HG02798 (cell line): ENCODE results near the gene ZNF202.
"Not testable (repeated sequence)": the region's sequence is repeated elsewhere in the genome, so short reads cannot be mapped to it uniquely, and the experiment has no call there.

Experiments used
- ATAC-seq: cut with Tn5 transposase; IDR thresholded peaks from one replicate; pipeline ENCODE4 v1.9.1; 2021; ENCODE audit warnings: mild to moderate bottlenecking; ENCODE audit not compliant: unreplicated experiment, poor library complexity

ZNF202 gene

GRCh38 chr11:123741159-123742030 is at the start of gene ZNF202:
TSS of gene ZNF202 (minus strand) at chr11:123741660. CDS start at chr11:123730888, 10,772 bp downstream.
- peak; percentile 99 for ATAC-seq

- ATAC-seq = no peak
Measured at GRCh38 chr11:123783536-123783935, 42.1 kb upstream of the ZNF202 start.

- ATAC-seq = no peak
Measured at GRCh38 chr11:123778511-123778910, 37.1 kb upstream of the ZNF202 start.

DNA sequence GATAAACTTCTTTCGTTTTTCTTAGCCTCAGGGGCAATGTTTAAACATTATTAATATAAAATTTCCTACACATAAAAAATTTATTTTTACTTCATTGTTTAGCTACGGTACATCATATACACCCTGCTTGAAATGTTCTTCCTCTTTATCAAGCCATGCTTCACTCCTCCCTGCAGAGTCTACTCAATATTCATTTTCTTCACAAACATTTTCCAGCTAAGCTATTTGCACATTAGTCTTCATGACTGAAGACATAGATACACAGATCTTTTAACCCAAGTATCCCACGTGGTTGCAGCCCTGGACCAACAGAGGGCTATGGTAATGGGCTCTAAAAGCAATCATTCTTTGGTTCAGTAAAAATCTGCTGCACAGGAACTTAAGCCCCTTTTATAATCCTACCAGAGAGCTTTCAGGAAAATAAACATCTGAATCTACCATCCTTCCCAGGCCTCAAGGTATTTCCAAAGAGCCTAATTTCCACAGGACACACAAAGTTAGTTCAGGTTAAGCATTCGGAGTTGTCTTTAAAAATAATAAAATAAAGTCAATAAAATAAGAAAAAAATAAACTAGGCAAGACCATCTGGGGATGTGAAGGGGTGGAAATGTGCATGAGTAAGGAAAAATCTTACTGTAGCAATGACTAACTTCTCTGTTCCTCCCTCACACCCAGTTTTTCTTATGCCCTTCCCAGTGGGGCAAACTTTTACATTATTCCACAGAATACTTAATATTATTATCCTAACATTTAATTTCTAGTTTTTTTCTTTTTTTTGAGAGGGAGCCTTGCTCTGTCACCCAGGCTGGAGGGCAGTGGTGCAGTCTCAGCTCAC is 34.5 kb upstream of the ZNF202 start:
- no peak for ATAC-seq

- ATAC-seq = peak; percentile 41
Measured at GRCh38 chr11:123775289-123775688, 33.8 kb upstream of the ZNF202 start.

DNA sequence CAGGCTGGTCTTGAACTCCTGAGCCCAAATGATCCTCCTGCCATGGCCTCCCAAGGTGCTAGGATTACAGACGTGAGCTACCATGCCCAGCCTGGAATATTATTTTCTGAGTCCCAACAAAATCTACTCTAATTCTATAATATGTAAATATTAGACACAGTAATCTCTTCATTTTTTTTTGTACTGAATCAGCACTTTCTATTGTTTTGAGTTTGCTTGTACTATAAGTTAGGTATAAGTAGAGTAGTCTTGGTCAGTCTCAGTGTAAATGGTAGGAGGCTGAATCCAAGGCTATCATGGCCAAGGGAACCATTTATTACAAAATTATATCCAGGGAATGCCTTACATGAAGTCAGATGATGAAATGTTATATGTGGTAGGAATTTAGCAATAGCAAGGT is 32.5 kb upstream of the ZNF202 start:
- no peak for ATAC-seq

DNA sequence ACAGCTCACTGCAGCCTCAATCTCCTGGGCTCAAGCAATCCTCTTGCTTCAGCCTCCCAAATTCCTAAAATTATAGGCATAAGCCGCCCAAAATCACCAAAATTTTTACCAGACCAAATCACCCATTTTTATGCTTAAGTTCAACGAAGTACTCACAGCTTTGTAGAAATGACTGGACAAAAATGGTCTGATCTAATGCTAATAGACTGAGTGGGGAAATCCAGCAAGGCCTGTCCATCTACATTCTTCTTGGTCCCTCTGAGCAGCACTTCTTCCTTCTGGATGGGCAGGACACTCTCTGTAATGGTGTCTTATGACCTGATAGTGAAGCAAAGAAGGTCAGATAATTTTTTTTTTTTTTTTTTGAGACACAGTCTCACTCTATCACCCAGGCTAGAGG is 31.6 kb upstream of the ZNF202 start:
- no peak for ATAC-seq

DNA sequence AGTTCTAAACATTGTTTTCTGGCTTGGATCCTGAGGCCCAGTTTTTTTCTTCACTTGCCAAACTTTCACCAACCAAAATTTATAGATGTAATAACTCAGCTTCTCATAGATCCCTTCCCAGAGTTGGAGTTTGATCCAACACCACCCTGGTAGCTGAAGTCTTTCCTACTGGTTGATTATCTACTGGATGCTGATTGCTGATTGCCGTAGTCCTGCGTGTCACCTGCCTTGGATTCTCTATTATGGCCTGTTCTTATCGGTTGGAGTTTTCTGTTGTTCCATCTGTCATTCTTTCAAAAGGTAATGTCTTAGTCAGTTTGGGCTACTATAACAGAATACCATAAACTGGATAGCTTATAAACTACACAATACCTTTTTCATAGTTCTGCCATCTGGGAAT is 30.2 kb upstream of the ZNF202 start:
- ATAC-seq = no peak

DNA sequence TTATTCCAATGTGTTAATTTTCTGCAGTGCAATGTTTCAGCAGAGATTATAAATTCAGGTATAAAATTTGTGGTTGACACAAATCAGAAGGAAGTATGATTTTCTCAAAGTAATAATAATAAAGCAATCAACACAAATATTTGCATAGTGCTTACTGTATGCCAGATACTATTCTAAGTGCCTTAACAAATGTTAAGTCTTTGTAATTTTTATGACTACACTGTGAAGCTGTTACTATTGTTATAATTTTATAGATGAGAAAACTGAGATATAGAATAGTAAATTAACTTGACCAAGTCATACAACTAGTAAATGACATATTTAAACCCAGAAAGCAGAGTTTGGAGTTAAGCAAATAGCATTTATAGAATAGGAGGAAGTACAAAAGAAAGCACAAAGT is 29.3 kb upstream of the ZNF202 start:
- no peak for ATAC-seq

DNA sequence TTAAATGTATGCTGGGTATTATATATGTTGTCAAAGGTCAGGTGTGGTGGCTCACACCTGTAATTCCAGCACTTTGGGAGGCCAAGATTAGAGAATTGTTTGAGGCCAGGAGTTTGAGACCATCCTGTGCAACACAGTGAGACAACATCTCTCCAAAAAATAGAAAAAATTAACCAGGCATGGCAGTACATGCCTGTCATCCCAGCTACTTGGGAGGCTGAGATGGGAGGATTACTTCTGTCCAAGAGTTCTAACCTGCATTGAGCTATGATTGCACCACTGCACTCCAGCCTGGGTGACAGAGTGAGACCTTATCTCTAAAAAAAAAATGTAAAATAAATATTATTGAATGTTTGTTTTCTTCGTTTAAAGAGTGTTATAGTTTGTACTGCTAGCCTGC is 24.1 kb upstream of the ZNF202 start:
- no peak for ATAC-seq

GRCh38 chr11:123762422-123762821 is 21.0 kb upstream of the ZNF202 start:
- ATAC-seq = no peak

- peak; percentile 74 for ATAC-seq
Measured at GRCh38 chr11:123760894-123761293, 19.4 kb upstream of the ZNF202 start.

DNA sequence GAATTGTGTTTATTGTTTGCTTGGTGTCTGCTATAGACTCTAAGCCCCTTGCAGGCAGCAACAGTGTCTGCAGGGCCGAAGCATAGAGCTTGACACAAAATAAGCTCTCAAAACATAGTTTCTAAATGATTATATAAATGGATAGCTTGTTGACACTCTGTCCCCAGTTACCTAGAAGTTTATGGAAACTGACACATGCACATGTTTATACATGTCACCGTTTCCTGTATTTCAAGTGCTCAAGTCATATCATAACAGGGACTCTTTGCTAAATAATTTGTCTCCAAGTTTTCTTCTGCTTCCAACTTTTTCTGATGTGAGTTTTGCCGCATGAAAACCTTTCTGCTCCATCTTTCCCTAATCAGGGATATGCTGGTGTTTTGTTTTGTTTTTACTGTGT is 16.5 kb upstream of the ZNF202 start:
- ATAC-seq = no peak

DNA sequence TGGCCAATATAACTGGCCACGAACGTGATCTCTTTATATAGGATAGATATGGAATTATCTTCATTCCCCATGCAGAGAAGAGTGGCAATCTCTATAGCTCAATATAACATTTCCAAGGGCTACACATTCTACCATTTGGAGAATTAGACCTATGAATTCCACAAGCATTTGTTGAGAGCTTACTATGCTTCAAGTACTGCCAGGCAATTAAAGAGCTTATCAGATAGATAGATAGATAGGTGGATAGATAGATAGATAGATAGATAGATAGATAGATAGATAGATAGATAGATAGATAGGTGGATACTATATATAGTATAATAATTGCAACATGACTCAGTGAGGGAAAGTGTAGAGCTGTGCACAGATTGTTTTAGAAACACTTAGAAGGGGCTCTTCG is 14.4 kb upstream of the ZNF202 start:
- no peak for ATAC-seq

DNA sequence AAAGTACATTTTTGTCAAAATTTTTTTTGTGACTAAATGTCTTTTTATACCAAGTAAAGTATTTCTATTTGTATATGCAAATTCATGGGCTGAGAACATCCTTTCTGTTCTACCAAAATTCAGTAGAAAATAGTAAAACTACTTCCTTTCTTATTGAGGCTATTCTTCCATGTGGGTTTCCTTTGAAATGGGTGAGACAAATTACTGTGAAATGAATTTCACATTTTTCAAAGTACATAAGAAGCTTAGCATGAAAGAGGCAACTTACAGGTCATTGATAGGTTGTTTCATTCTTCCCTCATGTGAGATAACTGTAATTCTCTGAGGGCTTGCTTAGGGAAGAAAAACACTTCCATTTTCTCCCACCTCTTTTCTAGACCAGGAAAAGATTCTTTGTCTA is 13.9 kb upstream of the ZNF202 start:
- ATAC-seq = no peak

DNA sequence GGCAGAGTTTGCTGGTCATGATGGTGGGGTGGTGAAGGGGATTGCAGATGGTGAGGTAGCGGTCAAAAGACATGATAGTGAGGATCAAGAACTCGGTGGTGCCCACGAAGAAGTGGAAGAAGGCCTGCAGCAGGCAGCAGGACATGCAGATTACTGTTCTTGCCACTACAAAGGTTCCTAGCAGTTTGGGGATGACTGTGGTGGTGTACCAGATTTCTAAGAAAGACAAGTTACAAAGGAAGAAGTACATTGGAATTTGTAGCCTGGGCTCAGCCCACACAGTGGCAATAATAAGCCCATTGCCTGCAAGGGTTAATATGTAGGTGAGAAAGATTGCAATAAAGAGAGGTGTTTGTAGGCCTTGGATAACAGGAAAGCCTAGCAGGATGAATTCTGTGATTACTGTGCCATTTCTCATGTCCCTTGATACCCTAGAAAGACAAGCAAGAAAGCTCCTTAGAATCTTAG is 12.7 kb upstream of the ZNF202 start, which contains the start of gene OR6X1:
Gene OR6X1, minus strand, starts transcription at position 418 of the 468 bp plus-strand sequence. Its CDS starts 0 bp downstream, at position 418.
- ATAC-seq = no peak

- peak; percentile 56 for ATAC-seq
Measured at GRCh38 chr11:123753110-123753509, 11.7 kb upstream of the ZNF202 start.

GRCh38 chr11:123751781-123752180 is 10.3 kb upstream of the ZNF202 start:
- no peak for ATAC-seq

GRCh38 chr11:123748349-123748748 is 6.9 kb upstream of the ZNF202 start:
- ATAC-seq = not testable (repeated sequence)

- no peak for ATAC-seq
Measured at GRCh38 chr11:123745764-123746451, 4.4 kb upstream of the ZNF202 start.
